GM18909 (cell line): ENCODE results near the gene FHOD1.

Experiments
- ATAC-seq: cut with Tn5 transposase; IDR thresholded peaks from one replicate; pipeline ENCODE4 v1.9.1; 2021; ENCODE audit warnings: mild to moderate bottlenecking; ENCODE audit not compliant: unreplicated experiment, poor library complexity

FHOD1 gene

DNA sequence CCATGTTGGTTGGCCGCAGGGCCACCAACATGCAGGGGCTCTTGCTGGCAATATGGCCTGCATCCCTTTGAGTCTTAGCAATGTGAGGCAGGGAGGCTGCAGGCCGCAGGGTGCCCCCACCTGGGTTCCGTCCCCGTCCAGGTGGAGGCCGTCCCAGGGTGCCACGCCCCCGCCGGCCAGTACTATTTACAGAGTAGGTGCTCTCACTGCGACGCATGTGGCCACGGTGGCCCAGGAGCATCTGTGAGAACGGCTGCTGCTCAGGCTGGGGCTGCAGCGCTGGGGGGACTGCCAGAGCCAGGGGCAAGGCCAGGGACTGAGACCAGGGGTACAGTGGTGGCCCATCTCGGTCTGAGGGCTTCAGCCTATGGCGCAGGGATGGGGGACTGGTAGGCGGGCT, 67.1 kb downstream of the FHOD1 start:
- ATAC-seq = no peak

DNA sequence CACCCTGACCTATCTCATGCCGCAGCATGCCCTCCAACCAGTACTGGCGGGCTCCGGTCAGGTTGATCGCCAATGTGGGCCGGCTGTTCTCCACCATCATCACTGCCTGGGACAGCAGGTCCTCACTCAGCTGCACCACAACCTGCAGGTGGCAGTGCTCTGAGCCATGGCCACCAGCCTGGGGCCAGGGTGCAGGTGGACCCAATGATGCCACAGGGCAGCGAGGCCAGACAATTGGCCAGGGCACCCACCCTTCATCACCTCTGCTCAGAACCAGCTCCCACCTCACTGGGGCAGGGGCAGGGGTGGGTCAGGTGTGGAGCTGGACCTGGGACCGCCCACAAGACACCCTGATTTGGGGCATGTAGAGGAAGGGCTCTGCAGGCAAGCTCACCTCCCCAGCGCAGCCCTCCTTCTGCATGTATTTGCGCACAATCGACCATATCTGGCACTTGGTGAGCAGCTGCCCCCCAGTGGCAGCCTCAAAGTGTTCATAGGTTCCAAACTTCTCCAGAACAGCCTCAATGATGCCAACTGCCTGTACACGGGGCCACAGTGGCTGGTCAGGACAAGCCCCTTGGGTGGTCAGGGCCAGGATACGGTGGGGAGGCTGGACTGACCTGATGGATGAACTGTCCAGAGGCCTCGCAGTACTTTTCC, 67.7 kb downstream of the FHOD1 start:
- ATAC-seq = no peak
